Inflammatory macrophage treated with lipopolysaccharide for 4 hours (primary cell): ENCODE results near the gene RBFOX2.
"Not testable (repeated sequence)": the region's sequence is repeated elsewhere in the genome, so short reads cannot be mapped to it uniquely, and the experiment has no call there.

Experiments used
- DNase-seq: peaks from one replicate; pipeline ENCODE4 v3.0.0-alpha.2; 2020

Gene RBFOX2

GRCh38 chr22:35806668-35807067, 222.0 kb downstream of the RBFOX2 start:
- not testable (repeated sequence) for DNase-seq

DNA sequence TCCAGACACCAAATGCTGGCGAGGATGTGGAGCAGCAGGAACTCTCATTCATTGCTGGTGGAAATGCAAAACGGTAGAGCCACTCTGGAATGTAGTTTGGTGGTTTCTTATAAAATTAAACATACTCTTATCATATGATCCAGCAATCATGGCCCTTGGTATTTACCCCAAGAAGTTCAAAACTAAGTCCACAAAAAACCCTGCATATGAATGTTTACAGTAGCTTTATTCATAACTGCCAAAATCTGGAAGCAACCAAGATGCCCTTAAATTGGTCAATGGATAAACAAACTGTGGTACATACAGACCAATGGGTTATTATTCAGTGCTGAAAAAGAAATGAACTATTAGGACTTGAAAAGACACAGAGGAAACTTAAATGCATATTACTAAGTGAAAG, 223.2 kb downstream of the RBFOX2 start:
- DNase-seq = no peak

- DNase-seq = no peak
Observed at GRCh38 chr22:35804421-35804820, 224.2 kb downstream of the RBFOX2 start.

- no peak for DNase-seq
Observed at GRCh38 chr22:35802885-35803284, 225.7 kb downstream of the RBFOX2 start.

DNA sequence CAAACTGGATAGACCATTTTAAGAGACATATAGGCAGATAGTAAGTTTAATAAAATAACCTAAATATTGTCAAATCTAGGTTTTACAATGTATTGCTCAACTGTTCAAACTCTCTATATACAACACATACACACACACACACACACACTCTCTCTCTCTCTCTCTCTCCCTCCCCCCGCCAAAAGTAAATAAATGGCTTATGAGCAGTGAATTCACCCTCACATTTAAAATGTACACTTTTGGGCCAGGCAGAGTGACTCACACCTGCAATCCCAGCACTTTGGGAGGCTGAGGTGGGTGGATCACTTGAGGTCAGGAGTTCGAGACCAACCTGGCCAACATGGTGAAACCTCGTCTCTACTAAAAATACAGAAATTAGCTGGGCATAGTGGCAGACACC, 227.3 kb downstream of the RBFOX2 start:
- DNase-seq = not testable (repeated sequence)

GRCh38 chr22:35799150-35799549, 229.5 kb downstream of the RBFOX2 start:
- DNase-seq = no peak

GRCh38 chr22:35797411-35797810, 231.2 kb downstream of the RBFOX2 start:
- no peak for DNase-seq

DNA sequence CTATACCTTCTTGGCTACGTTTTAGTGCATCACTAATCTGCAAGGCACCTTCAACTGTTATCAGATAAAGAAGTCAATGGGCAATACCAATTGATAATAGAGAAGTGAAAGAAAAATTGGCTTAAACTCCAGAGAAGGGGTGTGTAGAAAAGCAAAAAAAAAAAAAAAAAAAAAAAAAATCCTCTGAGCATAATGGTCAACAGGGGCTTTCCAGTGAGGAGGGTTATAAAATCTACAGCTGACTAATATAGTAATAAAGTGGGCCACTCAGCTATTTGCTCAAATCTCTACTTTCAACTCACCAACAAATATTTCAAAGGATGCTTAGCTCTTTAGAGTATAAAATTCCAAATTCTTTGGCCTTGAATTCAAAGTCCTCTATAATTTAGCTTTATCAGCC, 233.1 kb downstream of the RBFOX2 start:
- no peak for DNase-seq

DNA sequence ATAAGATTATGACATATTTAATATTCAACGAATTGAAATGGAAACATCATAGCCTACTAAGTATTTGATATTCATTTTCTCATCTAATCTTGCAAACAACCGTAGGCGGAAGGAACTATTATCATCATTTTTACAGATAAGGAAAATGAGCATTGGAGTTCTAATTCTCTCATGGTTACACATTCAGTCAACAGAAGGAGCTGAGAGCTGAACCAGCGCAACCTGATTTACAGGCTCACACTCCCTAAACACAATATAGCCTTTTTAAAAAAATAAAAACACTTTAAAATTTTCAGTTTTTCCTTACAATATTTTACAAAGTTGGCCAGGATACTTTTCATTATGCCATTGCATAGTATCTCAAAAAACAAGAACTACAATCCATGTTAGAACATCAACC, 236.1 kb downstream of the RBFOX2 start:
- DNase-seq = no peak

- DNase-seq = not testable (repeated sequence)
Observed at GRCh38 chr22:35791788-35792187, 236.8 kb downstream of the RBFOX2 start.

GRCh38 chr22:35785181-35785923, 243.3 kb downstream of the RBFOX2 start:
- DNase-seq = peak; percentile 24

DNA sequence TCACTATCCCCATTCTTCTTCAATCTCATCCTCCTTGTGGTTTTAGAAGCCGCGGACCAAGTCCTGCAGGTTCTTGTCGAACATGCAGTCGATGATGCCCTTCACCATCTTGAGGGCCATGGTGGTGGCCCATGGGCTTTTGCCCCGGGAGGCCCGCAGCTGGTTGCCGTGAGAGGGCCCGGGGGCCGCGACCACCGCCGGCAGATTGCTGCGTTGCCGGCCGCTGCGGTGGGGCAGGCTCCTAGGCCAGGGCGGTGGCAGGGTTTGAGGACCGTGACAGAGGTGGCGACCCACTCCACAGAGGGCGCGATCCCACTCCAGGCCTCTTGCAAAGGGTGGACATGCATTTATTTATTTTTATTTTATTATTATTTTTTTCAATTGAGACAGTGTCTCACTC, 244.0 kb downstream of the RBFOX2 start:
- DNase-seq = no peak

- no peak for DNase-seq
Observed at GRCh38 chr22:35783943-35784614, 244.5 kb downstream of the RBFOX2 start.

DNA sequence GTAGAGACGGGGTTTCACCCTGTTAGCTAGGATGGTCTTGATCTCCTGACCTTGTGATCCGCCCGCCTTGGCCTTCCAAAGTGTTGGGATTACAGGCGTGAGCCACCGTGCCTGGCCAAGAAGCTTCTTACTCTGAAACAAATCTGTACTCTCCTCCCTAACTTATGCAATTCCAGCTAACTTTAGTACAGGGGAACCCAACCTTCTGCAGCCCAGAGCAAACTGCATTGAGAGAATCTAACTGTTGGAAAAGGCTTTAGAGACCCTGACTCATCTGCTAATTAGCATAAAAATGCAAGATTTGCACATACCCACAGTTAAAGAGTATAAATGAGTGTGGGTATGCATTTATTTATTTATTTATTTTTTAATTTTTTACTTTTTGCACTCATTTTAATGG, 246.1 kb downstream of the RBFOX2 start:
- DNase-seq = no peak

DNA sequence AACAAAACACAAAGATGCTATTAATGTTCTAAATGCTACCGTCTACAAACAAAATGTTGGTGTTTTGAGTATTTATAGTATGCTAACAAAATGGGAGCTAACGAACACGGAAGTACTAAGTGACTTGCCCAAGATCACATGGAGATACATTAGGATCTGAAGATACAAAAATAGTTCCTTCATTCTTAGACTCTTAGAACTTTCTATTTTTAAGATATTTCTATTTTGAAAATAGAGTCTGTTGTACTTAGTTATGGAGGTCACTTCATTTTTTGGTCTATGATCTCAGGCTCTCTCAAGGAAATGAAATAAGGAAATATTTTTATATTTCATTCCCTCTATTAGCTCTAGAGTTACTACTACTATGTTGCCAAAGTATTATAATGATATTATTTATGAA, 246.7 kb downstream of the RBFOX2 start:
- DNase-seq = no peak

GRCh38 chr22:35777335-35777975, 251.2 kb downstream of the RBFOX2 start:
- no peak for DNase-seq

- no peak for DNase-seq
Observed at GRCh38 chr22:35775339-35775738, 253.3 kb downstream of the RBFOX2 start.

- no peak for DNase-seq
Observed at GRCh38 chr22:35769974-35770373, 258.6 kb downstream of the RBFOX2 start.

- DNase-seq = no peak
Observed at GRCh38 chr22:35766654-35767580, 261.7 kb downstream of the RBFOX2 start.

DNA sequence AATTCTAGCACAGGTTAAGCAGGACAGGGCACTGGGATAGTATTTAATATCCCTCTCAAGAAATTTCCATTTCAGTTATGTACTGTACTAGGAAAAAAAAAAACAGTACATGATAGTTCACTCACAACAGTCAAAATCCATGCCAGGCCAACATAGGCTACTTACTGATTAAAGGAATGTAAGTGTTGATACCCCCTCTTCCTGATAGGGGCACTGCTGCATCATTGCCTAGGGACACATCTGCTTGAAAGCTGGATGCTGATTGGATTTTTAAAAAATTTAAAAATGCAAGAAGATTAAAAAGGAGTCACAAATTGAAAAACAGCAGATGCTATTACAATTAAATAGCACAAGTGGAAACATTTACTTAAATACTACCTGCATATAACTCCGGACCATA, 267.6 kb downstream of the RBFOX2 start:
- no peak for DNase-seq

DNA sequence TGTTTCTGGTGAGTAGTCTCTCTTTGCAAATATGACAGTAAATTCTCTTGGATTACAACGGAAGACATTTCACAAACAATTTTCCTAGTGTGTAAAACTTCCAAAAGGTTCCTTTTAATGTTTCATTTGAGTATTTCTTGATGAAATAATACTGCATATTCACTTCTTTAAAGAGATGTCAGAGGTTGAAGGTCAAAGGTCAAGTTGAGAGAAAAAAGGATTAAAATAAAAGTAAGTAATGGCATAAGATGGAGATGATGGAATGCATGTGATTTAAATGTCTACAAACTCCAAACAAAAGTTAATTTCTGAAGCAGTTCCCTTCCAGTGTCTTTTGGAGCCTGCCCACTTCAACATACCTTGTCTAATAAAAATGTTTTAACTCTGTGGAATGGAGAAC, 270.2 kb downstream of the RBFOX2 start:
- no peak for DNase-seq

DNA sequence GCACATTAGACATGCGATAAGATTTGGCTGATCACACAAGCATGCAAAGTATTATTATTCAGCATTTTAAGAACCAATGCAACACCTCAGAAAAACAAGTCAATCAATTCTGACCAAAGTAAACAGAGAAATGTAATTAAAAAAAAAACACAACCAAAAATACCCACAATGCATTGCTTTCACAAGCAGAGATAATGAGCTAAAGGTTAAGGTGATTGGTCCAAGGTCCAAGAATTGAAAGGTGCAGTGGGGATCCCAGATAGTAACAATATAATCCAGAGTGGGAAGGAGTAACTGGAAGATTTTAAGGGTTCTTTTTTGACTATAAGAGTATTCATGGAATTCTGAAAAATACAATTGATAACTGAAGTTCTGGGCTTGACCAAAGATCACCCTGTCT, 271.9 kb downstream of the RBFOX2 start:
- DNase-seq = no peak

- no peak for DNase-seq
Observed at GRCh38 chr22:35754761-35755160, 273.9 kb downstream of the RBFOX2 start.
